GM21576 (cell line): Measurements from ENCODE around the gene SLC35B1.
"Not testable (repeated sequence)": the region's sequence is repeated elsewhere in the genome, so short reads cannot be mapped to it uniquely, and the experiment has no call there.

Experiments
- ATAC-seq: cut with Tn5 transposase; IDR thresholded peaks from one replicate; pipeline ENCODE4 v1.9.1; 2021; ENCODE audit warnings: mild to moderate bottlenecking, moderate library complexity; ENCODE audit not compliant: unreplicated experiment

The SLC35B1 gene

DNA sequence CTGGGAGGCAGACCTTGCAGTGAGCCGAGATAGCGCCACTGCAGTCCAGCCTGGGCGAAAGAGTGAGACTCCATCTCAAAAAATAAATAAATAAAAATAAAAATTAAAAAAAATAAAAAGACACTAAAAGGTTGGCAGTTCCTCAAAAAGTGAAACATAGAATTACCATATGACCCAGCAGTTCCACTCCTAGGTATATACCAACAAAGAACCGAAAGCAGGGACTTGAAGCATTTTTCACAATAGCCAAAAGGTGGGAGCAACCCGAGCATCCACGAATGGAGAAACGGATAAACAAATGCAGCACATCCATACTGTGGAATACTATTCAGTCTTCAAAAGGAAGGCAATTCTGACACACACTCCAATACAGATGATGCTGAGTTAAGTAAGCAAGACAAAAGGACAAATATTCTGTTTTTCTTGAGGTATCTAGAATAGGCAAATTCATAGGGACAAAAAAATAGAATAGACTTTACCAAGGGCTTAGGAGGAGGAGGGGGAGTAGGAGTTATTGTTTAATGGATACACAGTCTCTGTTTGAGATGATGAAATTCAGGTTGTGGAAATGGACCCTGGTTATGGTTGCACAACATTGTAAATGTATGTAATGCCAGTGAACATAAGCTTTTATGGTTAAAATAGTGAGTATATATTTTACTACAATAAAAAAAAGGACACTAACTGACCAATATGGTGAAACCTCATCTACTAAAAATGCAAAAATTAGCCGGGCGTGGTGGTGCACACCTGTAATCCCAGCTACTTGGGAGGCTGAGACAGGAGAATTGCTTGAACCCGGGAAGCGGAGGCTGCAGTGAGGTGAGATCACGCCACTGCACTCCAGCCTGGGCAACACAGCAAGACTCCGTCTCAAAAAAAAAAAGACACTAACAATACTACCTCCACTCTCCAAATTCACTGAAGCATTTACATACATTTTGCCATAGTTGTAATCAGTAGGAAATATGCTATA lies 27.0 kb upstream of the SLC35B1 start:
- no peak for ATAC-seq

DNA sequence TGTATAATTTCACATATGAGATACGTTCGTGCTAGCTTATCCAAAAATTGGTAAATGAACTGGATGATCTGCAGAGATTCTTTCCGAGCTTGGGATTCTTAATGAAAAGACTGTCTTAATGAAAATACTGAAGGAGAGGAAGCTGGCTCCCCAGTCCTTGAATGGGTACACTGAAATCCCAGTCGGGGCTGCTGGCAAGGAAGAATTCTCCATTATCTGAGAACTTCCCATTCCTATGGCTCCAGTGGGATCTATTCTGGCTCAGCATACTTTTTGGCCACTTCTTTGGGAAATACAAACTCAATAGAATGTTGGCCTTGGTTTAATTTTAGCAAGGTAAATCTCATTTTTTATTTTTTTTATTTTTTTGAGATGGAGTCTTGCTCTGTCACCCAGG lies 23.7 kb upstream of the SLC35B1 start:
- ATAC-seq, result no peak

DNA sequence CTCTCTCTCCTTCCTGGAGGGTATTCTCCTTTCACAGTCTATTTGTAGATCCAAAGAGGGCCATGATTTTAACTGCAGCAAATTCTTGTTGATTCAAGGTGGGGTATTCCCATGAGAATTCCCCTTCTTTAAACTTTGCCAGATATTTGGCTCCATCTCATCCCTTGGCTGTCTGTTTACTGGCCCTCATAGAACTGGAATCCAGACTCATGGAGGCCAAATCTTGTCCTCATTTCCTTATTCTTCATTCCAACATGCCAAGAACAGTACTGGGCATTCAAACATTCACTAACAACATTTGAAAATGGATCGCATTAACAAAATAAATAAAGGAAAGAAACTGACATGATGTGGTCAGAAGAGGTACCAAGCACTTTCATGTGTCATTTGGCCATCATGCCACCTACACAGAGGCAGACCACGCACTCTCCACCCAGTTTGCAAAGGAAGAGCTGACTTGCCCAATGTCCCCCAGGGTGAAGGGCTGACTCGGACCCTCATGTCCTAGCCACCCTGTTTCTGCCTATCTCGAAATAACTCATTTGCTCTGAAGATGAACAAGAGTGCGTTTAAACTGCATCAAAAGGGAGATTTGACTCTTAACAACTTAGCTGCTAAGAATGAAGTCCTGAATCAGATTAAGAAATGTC lies 23.1 kb upstream of the SLC35B1 start:
- ATAC-seq, result no peak

DNA sequence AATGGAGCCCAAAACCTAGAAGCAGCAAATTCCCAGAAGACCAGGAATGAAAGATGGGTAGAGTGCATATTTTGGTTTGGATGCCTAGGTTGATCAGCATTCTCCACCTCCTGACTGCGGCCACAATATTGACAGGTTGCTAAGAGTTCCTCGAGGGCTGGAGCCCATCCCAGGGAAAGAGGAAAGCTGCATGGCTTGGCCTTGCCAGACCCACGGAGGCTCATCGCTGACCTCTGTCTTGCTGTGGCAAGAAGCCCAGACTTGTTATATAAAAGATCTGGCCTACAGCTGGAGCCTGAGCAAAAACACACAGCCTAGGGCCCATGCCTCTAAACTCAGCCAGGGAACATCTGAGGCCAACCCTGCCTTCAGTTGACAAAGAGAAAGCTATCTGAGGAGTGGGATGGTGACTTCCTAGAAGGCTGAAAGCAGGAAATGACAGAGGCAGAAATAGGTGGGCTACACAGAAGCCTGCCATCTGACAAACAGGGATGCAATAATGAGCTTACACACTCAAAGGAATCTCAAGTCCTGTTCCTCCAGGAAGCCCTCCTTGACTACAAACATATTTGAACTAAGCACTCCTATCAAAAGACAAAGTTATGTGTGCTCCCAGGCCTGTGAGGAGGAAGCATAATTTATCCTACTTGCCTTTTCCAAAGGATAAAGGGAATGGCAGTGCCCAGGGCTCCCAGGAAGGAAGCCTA lies 22.5 kb upstream of the SLC35B1 start:
- no peak for ATAC-seq

DNA sequence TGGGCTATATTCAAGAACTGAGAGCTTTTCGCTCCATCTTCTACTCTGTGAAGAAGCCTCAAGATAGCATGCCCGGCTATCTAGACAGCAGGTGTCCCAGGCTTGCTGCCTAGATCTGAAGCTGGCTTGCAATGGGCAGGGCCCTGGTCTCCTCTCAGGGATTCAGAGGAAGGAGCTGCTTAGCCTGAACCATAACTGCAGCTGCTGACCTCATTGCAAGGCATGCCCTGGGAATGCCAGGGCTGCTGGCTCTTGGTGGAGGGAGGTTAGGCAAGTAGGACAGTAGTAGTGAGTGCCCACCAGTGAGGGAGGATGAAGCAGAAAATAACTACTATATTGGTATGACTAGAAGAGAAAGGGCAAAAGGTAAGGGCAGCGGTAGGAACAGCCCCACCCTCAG lies 21.3 kb upstream of the SLC35B1 start:
- ATAC-seq, result no peak

DNA sequence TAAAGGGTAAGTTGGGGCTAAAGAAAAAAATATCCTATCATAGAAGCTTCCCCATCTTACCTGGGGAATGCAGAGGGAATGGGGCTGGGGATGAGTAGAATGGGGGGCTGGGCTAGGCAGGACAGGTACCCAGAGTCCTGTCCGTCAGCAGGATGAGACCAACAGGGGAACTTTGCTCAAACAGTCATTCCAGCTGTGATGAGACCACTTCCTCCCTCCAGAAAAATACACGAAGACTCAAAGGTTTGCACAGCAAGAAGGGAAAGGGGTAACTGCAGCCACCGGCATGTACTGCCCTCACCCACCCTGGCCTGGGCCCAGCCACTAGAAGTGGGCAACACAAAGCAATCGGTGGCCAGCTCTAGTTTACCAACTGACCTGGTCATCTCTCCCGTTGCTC lies 20.7 kb upstream of the SLC35B1 start:
- no peak for ATAC-seq

DNA sequence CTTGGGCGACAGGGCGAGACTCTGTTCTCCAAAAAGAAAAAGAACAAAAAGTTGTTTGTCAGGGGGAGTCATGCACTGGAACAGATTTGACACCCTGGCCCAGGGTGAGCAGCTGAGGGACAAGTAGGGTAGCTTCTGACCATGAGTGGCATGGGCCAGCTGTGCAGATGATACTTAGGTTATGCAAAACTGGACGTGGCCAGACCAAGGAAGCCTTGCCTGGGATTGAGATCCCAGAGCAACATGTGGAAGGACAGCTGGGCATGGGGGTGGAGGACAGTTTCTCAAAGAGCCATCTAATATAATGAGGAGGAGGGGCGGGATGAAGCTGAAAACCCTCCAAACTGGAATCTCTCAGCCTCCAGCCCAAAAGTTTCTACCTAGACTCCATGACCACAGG lies 19.6 kb upstream of the SLC35B1 start:
- no peak for ATAC-seq

DNA sequence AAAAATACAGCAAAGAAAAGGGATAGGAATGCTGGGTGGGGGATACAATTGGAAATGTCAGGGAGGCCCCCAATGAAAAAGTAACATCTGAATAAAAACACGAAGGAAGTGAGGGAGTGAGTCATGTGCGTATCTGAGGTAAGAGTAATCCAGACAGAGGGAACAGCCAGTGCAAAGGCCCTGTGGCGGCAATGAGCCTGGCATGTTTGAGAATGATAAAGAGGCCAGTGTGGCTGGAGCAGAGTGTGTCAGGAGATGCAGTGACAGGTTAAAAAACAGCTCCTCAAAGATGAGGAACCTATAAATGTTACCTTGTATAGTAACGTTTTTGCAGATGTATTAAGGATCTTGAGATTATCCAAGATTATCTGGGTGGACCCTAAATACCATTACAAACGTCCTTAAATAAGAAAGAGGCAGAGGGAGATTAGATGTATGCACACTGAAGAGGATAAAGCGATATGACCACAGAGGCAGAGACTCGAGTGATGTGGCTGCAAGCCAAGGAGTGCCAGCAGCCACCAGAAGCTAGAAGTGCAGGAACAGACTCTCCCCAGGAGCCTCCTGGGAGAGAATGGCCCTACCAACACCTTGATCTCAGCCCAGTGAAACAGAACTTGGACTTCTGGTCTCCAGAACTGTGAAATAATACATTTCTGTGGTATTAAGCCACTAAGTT lies 17.8 kb upstream of the SLC35B1 start:
- no peak for ATAC-seq

DNA sequence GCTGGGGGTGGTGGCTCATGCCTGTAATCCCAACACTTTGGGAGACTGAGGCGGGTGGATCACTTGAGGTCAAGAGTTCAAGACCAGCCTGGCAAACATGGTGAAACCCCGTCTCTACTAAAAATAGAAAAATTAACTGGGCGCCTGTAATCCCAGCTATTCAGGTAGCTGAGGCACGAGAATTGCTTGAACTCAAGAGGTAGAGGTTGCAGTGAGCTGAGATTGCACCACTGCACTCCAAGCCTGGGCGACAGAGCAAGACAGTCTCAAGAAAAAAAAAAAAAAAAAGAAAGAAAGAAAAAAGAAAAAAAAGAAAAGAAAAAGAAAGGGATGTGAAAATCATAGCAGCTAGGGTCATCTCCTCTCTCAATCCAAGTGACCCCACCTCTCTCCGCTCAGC lies 16.8 kb upstream of the SLC35B1 start:
- not testable (repeated sequence) for ATAC-seq

DNA sequence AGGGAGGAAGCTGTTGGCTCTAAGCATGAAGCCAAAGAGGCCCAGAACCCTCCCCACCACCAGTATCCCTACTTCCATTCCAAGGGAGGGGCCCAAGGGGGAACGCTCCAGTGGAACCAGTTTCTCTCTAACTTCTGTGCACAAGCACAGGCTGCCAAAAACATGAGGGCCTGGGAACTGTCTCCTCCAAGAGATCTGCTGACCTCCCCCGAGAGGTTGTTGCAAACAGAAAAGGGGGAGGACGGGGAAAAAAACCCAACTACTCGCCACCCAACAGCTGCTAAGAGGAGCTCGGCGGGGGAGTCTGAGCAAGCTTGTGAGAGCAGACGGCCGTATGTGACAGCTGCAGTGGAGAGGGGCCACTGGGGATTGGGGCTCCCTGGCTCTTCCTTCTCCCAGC lies 15.7 kb upstream of the SLC35B1 start:
- no peak for ATAC-seq

DNA sequence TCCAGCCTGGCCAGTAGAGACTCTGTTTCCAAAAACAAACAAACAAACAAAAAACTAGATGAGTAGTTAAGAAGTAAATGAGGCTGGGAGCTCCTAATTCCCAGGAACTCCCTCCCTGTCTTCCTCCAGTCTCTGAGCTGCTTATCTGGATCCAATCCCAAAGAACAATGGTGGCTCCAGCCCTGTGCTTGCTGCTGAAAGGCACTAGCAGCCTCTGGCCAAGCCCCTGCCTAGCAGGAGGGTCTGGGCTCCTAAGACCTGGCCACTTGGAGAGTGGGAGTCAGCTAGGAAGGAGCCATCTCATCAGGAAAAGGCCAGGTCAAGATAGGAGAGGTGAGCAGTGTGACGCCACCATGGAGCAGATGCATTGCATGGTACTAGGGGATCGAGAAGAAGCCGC lies 14.3 kb upstream of the SLC35B1 start:
- ATAC-seq, result no peak

DNA sequence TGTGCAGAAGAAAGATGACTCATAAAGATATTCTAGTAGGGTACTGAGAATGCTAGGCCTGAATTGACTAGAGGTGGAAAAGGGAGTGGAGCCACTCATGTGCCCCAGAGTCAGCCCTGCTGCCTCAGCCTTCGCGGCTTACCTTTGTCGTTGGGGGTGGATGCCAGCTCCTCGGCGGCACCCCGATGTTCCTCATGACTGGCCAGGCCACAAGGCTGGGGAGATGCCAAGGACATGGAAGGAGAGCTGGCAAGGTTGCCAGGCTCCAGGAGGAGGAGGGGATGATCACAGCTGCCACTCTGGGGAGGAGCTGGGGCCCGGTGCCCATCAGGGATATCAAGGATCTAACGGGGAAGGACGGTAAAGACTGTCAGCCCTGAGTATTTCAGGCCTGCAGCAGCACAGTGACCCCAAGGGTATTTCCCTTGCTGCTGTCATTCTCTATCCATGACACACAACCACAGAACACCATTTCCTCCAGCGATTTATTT lies 9.7 kb upstream of the SLC35B1 start:
- ATAC-seq, result no peak

DNA sequence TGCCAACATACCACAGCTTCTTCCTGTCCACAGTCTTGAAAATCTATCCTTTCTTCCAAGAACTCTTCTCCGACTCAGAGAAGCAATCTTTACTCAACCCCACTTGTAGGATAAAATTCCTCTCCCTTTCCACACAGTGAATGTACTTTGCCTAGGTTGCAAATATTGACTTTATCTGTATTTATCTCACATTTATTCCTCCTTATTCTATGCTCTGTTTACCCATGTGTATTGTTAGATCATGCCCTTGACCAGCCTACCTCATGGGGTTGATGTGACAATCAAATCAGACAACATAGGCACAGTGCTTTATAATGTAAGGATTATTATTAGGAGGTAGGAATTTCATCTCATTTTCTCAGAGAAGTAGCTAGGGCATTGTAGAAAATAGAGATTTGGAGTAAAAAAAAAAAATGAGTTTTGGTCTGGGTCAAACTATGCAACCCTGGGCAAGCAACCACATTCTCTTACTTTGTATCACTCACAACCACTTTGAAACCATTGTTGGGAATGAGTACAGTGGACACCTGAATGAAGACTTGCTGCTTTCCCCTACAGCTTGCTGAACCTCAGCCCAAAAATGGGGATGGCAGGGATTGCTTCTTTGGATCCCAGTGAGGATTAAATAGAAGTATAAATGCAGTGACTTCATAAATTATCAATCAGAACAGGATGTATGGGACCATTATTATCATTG lies 9.1 kb upstream of the SLC35B1 start:
- no peak for ATAC-seq

DNA sequence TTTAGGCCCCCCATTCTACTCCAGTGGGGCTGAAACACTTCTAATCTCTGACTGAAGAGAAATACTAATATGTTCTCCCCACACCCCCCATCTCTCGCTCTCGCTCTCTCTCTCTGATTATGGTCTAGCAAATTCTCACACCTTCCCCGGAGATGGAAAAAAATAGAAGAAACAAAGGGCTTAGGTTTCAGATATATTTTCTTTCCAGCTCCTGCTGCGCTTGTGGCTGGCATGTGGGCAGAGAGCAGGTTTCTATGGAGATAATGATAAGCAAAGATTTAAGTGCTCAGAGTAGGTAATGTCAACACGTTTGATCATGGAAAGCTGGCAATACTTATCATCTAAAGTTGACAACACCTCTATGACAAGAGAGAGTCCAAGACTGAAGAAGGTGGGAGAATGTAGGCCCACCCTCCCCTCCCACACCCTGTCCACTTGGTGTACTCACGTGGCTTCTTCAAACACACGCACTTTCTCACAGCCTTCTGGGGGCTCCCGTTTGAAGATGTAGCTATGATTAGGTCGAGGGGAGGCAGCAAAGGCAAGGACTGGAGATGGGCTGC lies 8.0 kb upstream of the SLC35B1 start:
- ATAC-seq, result no peak

DNA sequence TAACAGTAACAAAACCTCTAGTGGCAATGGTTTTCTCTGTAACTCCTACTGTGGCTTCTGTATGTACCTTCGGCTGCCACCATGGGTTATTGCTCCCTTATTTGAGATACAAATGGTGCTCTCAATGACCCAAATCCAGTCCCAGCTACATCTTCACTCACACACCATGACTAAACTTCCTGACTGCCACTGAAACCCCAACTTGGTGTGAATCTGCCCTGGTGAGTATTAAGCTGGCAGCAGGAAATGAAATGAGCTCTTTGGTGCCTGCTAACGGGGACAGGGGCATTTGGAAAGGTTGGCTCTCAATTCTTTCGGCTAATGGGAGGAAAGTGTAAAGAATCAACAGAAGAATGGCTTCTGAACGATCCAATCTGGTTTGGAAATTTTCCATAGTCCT lies 7.5 kb upstream of the SLC35B1 start:
- no peak for ATAC-seq

DNA sequence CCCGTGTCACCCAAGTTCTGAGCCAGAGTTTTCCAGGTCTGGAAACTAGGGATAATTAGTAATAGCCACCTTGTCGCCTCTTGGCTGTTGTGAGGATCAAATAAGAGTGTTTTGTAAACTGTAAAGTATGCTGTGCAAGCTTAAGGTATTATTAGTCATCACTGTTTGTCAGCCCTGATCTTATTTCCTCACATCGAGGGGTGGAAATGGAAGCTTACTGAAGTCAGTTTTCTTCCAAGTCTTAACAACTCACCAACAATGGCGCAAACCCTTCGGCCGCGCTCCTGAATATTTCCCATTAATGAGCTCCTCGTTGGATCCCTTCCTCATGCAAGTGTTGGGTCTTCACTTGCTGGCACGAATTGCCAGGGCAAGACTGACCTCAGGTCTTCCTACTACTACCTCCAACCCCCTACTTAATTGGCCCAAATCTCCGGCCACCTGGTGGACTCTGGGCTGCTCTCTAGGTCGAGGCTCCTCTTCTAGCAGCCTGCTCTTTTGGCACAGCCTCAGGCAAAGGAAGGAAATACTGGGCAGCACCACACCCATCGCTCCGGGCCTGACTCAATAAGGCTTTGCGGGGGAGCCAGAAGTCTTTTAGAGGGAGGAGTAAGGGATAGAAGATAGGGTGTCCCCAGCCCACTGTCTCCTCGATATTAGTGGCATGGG lies 885 bp upstream of the SLC35B1 start:
- no peak for ATAC-seq

DNA sequence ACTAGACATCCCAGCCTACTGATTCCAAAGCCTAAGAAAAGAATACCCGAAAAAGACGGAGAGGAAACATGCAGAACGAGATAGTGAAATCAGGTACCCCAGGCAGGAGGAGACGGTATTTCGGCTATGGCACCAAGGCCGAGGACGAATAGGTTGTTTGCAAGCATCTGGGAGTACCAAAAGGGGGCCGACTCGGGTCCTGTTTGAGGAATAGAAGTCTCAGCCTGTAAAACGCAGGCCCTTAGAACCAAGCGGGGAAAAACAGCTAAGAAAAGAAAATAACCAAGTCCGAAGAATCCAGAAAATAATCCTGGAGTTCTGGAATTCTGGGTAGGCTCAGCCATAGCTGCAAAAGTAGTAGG lies 537 bp downstream of the SLC35B1 start:
- ATAC-seq, result no peak

DNA sequence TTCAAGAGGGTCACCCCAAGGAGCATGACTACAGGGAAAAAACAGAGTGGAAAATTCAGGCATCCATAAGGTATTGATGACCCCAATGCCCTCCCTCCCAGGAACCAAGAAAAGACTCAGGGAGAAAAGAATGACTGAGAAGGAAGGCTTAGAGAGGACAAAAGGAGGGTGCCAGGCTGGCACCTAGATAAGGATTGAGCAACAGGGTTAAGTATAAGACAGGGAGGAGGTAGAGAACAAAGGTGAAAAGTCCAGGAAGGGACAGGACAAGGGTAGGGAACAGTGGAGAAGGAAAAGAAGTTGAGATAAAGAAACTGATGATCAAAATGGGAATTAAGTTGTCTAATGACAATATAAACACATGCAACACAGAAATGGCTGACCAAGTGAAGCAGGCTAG lies 2.5 kb downstream of the SLC35B1 start:
- ATAC-seq, result no peak

DNA sequence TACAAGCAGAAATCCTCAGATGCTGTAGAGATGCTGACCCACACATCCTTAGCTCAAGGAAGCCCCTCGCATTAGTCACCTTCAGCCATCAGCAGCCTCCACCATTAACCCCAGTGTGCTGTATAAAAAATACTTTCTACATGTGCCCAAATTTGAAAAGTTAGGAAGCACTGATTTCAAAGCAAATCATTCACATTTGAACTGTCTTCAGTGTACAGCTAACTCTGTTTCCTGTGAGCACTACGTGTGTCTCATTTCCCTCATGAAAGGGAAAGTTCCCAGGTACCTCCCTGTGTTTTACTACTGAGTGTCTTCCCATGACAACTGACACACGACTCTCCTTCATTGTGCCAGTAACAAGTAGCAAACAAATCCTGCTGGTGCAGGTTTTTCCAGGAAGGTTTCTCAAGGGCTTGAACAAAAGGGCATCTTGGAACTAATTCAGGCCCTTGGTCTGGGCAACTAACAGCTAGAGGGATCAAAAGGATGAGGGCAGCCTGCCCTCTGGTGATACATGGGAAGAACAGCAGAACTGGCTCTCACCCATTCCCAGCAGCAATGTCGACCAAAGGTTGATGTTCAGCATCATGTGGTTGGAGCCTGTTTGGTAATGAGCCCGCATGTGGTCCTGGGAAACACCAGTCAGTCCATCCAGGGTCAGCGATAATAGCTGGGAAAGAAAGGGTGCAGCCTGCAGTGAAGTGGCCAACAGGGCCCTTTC lies 4.0 kb downstream of the SLC35B1 start:
- no peak for ATAC-seq
